Activated CD4-positive, CD25-positive, alpha-beta regulatory T cell (primary cell): ENCODE measurements around the gene PPM1H.

ENCODE experiments used
- DNase-seq, 4 experiments: peaks; one replicate each; lab custom pipeline; 2025; lab: John Stamatoyannopoulos, UW

PPM1H gene

GRCh38 chr12:62604373-62604772 lies 330.6 kb downstream of the PPM1H start:
- no peak for DNase-seq

- no peak for DNase-seq
Measured at GRCh38 chr12:62603811-62604098, 331.2 kb downstream of the PPM1H start.

- peak; percentile 68 to 73 (median 71) for DNase-seq
Measured at GRCh38 chr12:62603061-62603810, 331.7 kb downstream of the PPM1H start.

- peak; percentile 70 to 76 (median 75) for DNase-seq
Measured at GRCh38 chr12:62602255-62603060, 332.5 kb downstream of the PPM1H start.

- no peak for DNase-seq
Measured at GRCh38 chr12:62601765-62602164, 333.2 kb downstream of the PPM1H start.

GRCh38 chr12:62599854-62600437 lies 335.0 kb downstream of the PPM1H start:
- no peak for DNase-seq

GRCh38 chr12:62598846-62599245 lies 336.1 kb downstream of the PPM1H start:
- no peak for DNase-seq

GRCh38 chr12:62597253-62597652 lies 337.7 kb downstream of the PPM1H start:
- DNase-seq: no peak
